GM19240 (cell line): ENCODE measurements around the gene GRID1.

Source experiments
- DNase-seq: peaks from one replicate; pipeline ENCODE4 v3.0.0; 2011; ENCODE audit warnings: low spot score; ENCODE audit not compliant: insufficient read length

The GRID1 gene

GRCh38 chr10:86314616-86315548 lies 51.7 kb downstream of the GRID1 start:
- DNase-seq, result no peak

DNA sequence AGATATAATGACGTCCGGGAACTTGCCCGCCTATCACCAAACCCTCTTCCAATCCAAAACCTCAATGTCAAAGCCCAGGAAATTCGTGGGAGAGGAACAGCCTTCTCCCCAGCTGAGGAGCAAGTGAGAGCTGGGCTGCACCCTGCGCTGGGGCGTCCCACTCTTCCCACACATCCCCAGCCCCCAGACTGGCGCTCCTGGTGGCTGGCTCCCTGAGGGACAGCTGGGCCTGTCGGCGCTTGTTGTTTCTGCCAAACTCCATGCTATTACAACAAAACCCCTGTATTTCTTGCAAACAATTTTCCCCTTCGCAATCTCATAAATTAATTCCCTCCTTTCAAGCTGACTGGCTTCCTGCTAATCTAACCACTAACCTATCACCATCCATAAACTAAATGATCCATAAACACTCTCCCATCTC lies 53.0 kb downstream of the GRID1 start:
- no peak for DNase-seq

- DNase-seq, result no peak
These were observed 53.8 kb downstream of the GRID1 start for GRCh38 chr10:86312701-86313270.

GRCh38 chr10:86311906-86312305 lies 54.7 kb downstream of the GRID1 start:
- DNase-seq, result no peak

DNA sequence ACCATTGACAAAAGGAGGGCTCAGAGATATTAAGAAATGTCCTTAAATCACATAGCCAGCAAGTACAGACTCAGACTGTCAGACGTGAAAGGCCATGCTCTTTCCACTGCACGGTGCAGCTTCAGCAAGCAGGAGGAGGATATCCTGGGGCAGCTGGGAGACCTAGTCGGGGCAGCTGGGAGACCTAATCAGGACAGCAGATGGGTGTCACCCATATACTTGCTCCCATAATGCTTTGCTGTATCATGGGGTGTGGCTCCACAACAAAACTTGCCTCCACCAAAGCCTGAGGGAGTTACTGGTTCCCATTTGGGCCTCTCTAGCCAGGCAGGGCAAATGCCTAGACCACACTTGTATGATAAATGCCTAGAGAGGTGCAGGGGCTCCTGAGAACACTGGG lies 55.4 kb downstream of the GRID1 start:
- DNase-seq, result no peak

DNA sequence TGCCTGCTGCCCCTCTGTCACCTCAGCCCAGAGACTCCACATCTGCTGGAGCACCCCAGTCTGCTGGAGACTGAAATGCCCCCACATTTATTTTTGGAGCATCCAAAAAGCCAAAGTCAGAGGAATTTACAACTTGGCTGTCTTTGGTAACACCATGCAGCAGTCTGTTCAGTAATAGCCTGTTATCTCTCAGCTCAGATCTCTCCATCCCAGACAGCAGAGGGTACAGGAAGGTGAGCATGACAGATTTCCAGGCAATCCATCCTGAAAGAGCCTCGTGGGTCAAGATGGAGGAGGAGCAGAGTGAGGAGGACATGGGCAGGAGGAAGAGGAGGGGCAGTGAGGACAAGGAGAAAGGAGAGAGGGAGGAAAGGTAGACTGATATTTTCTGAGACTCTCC lies 55.9 kb downstream of the GRID1 start:
- no peak for DNase-seq

DNA sequence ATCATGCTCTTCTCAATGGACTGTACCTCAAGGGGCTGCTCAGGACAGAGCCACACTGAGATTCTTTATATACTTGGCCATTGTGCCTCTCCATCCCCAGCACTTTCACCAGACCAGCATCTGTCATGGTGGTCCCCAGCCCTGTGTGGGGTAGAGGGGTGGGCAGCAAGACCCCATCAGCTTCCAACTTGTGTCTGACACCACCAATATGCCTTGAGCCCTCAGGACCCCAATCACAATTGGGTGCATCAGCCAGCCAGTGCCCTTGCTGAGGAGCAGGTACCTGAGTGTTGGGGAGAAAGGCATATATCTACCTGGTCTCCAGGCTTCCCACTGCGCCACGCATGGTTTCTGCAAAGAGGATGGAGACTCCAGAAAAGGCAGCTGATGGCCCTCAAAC lies 56.3 kb downstream of the GRID1 start:
- DNase-seq, result no peak

- no peak for DNase-seq
These were observed 58.5 kb downstream of the GRID1 start for GRCh38 chr10:86308056-86308455.

- no peak for DNase-seq
These were observed 59.8 kb downstream of the GRID1 start for GRCh38 chr10:86306628-86307278.

- no peak for DNase-seq
These were observed 61.1 kb downstream of the GRID1 start for GRCh38 chr10:86305521-86305920.

GRCh38 chr10:86304436-86304835 lies 62.2 kb downstream of the GRID1 start:
- DNase-seq, result no peak

- no peak for DNase-seq
These were observed 63.0 kb downstream of the GRID1 start for GRCh38 chr10:86303626-86304025.

DNA sequence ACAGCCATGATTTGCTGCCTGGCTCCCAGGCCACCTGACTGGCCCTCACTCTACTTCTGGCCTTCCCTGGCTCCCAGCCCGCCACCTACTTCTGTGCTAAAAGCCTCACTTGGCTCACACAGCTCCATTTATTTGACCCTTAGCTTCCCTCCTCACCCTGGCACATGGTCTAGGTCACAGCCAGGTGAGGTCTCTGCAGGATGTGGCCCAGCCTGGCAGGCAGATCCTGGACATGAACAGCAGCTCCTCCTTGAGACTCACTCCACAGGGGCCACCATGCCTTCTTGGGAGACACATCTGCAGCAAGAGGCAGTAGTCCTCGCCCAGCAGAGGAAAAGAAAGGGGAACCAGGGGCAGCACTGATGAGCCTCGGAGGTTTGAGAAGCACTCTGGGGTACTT lies 64.6 kb downstream of the GRID1 start:
- no peak for DNase-seq

GRCh38 chr10:86300931-86301830 lies 65.4 kb downstream of the GRID1 start:
- no peak for DNase-seq

GRCh38 chr10:86300399-86300925 lies 66.1 kb downstream of the GRID1 start:
- no peak for DNase-seq

DNA sequence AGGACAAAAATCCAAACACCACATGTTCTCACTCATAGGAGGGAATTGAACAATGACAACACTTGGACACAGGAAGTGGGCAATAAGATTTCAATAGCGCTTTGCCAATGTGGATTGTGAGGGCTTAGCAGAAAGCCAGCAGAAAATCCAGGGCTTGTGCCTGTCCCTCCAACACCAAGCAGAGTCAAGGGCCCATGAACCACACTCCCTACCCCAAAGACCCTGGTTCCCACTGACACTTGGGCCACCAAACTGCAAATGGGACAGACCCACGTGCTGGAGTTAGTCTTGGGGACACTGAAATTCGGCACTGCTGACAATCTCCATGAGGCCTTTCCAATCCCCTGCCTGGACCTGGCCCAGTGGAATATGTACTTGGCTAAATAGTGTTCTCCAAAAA lies 67.0 kb downstream of the GRID1 start:
- DNase-seq, result no peak

DNA sequence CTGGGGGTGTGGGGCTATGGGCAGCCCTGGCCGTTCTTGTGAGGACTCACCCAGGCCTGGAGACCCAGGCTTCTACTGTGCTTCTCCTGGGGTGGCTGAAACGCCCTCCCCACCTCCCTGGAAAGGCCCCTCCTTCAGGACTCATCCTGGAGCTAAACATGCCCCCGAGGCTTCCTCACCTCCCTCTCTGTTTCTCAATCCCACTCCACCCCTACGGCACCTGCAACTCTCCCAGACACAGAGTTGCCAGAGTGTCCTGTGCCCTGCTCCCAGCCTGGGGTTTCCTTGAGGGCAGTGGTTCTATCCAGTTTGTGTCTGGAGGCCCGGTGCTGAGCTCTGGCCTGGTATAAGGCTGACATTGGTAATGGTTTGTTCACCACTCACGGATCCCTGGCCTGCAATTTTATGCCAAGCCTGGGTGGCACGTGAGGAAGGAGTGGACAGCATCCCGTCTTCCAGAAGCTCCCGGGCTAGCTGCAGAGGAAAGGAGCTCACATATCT lies 68.0 kb downstream of the GRID1 start:
- no peak for DNase-seq

DNA sequence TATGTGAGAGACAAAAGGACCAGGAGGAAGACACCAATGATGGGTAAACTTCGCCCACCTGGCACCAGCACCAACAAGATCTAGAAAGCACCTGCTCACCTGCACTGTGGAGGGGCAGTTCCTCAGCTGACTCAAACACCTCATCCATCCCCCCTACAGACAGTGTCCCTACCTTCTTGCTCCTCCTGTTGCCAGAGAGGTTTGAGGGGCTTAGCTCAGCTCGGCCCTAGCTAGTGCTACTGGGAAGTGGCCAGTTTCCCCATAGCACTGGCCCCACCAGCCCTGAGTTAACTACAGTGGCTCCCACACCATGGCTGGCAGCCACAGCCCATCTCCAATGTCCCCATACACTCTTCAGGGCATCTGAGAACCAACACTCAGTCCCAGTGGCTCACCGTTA lies 70.8 kb downstream of the GRID1 start:
- DNase-seq, result no peak

GRCh38 chr10:86295351-86295750 lies 71.2 kb downstream of the GRID1 start:
- no peak for DNase-seq

- no peak for DNase-seq
These were observed 72.0 kb downstream of the GRID1 start for GRCh38 chr10:86294346-86295265.
